CD4-positive, alpha-beta T cell treated with Interferon alpha-2 for 1 hour (primary cell): ENCODE results near the gene STAG1.
"Not testable (repeated sequence)": the region's sequence is repeated elsewhere in the genome, so short reads cannot be mapped to it uniquely, and the experiment has no call there.

Experiments used
- DNase-seq, 2 donors: peaks; one replicate each; pipeline ENCODE4 v3.0.0-alpha.2; 2020 to 2022

The STAG1 gene

GRCh38 chr3:136752172-136752421, at the start of gene STAG1:
Gene STAG1 (minus strand): TSS chr3:136752378. CDS start chr3:136630898, 121,480 bp downstream.
- DNase-seq, result no peak

GRCh38 chr3:136801146-136801545, 49.0 kb upstream of the STAG1 start:
- not testable (repeated sequence) for DNase-seq

- no peak for DNase-seq
These were observed 40.6 kb upstream of the STAG1 start for GRCh38 chr3:136792556-136793330.

- DNase-seq, result no peak
These were observed 38.6 kb upstream of the STAG1 start for GRCh38 chr3:136790786-136791185.

- no peak for DNase-seq
These were observed 37.8 kb upstream of the STAG1 start for GRCh38 chr3:136789976-136790375.

GRCh38 chr3:136788154-136788553, 36.0 kb upstream of the STAG1 start:
- DNase-seq, result no peak

GRCh38 chr3:136787349-136787748, 35.2 kb upstream of the STAG1 start:
- peak; percentile 3 to 29 for DNase-seq

GRCh38 chr3:136783708-136784191, 31.6 kb upstream of the STAG1 start:
- no peak for DNase-seq

- DNase-seq, result no peak
These were observed 28.6 kb upstream of the STAG1 start for GRCh38 chr3:136780741-136781140.

GRCh38 chr3:136778865-136779264, 26.7 kb upstream of the STAG1 start:
- DNase-seq, result no peak

GRCh38 chr3:136772709-136773108, 20.5 kb upstream of the STAG1 start:
- no peak for DNase-seq

- peak in 1 of 2 donors; percentile 16 for DNase-seq
These were observed 6.3 kb upstream of the STAG1 start for GRCh38 chr3:136758160-136759102.

- no peak for DNase-seq
These were observed 3.0 kb upstream of the STAG1 start for GRCh38 chr3:136755192-136755591.

GRCh38 chr3:136753326-136753939, 1.3 kb upstream of the STAG1 start:
- DNase-seq, result no peak

- peak; percentile 98 to 99 for DNase-seq
These were observed 496 bp upstream of the STAG1 start for GRCh38 chr3:136752422-136753325.

- DNase-seq, result peak; percentile 54 to 74
These were observed 634 bp downstream of the STAG1 start for GRCh38 chr3:136751316-136752171.

GRCh38 chr3:136750897-136751315, 1.3 kb downstream of the STAG1 start:
- DNase-seq, result no peak

- peak in 1 of 2 donors; percentile 33 for DNase-seq
These were observed 1.8 kb downstream of the STAG1 start for GRCh38 chr3:136750209-136750896.

- DNase-seq, result not testable (repeated sequence)
These were observed 2.6 kb downstream of the STAG1 start for GRCh38 chr3:136749602-136750001.

- DNase-seq, result no peak
These were observed 3.1 kb downstream of the STAG1 start for GRCh38 chr3:136749091-136749490.

GRCh38 chr3:136745916-136746315, 6.3 kb downstream of the STAG1 start:
- no peak for DNase-seq
